Endodermal cell (in vitro differentiated cells): ENCODE measurements around the gene MYL10. TPM values are rescaled to one million over a fixed set of nuclear protein-coding genes. Genes with fewer than 3 reads are reported as not detected.

Experiments
- DNase-seq: peaks from one replicate; pipeline ENCODE4 v3.0.0-alpha.2; 2017
- H3K27ac ChIP-seq: 2 replicates; pipeline ENCODE4 v1.5.1; 2013; ENCODE audit warnings: mild to moderate bottlenecking, low read depth, low read length, moderate library complexity
- H3K27me3 ChIP-seq: 2 replicates; pipeline ENCODE4 v1.6.1; 2013; ENCODE audit warnings: mild to moderate bottlenecking, low read length, moderate library complexity; ENCODE audit not compliant: insufficient read depth, control insufficient read depth, poor library complexity, severe bottlenecking
- H3K36me3 ChIP-seq: 2 replicates; pipeline ENCODE4 v1.7.0; 2013; ENCODE audit warnings: mild to moderate bottlenecking, low read length, moderate library complexity; ENCODE audit not compliant: control insufficient read depth, insufficient read depth
- H3K4me1 ChIP-seq: one replicate; pipeline ENCODE4 v1.7.0; 2013; ENCODE audit warnings: low read length; ENCODE audit not compliant: control insufficient read depth, insufficient read depth
- H3K4me3 ChIP-seq: 2 replicates; pipeline ENCODE4 v1.5.1; 2013; ENCODE audit warnings: mild to moderate bottlenecking, low read length, moderate library complexity
- H3K9ac ChIP-seq: 2 replicates; pipeline ENCODE4 v1.6.1; 2013; ENCODE audit warnings: mild to moderate bottlenecking, low read length, moderate library complexity; ENCODE audit not compliant: poor library complexity, severe bottlenecking; ENCODE audit errors: extremely low read depth
- H3K9me3 ChIP-seq: 2 replicates; pipeline ENCODE4 v1.6.1; 2013; ENCODE audit warnings: mild to moderate bottlenecking, low read length, moderate library complexity; ENCODE audit not compliant: control insufficient read depth
- H3K27ac Mint-ChIP-seq: 2 replicates; pipeline ENCODE4 v1.8.0; 2020; ENCODE audit warnings: mixed read lengths
- H3K27me3 Mint-ChIP-seq: 2 replicates; pipeline ENCODE4 v1.8.0; 2021; ENCODE audit warnings: mild to moderate bottlenecking, mixed read lengths; ENCODE audit not compliant: insufficient read depth
- H3K36me3 Mint-ChIP-seq: 2 replicates; pipeline ENCODE4 v1.8.0; 2020; ENCODE audit warnings: low read depth, mixed read lengths
- H3K4me1 Mint-ChIP-seq: 2 replicates; pipeline ENCODE4 v1.8.0; 2020; ENCODE audit warnings: mixed read lengths
- H3K4me3 Mint-ChIP-seq: 2 replicates; pipeline ENCODE4 v1.8.0; 2020; ENCODE audit warnings: mild to moderate bottlenecking, moderate library complexity, mixed read lengths
- H3K9me3 Mint-ChIP-seq: 2 replicates; pipeline ENCODE4 v1.8.0; 2020; ENCODE audit warnings: mild to moderate bottlenecking, mixed read lengths
- WGBS, 2 experiments: methylation state at CpG; one replicate each; pipeline versions ENCODE4 v1.1.5 to v1.1.7; 2013; ENCODE audit warnings: missing lambda C conversion rate in 2 of 2, mixed read lengths in 1 of 2; ENCODE audit not compliant: insufficient coverage in 1 of 2, insufficient read length in 1 of 2; 5-methylcytosine and 5-hydroxymethylcytosine counted together
- total RNA-seq, 2 donors: library from RNA; stranded (reverse); fragmentation: NEBNext Ultra II Directional in 1 of 2; extraction: Animal tissue kit (Norgen Biotek cat#: 25700) in 1 of 2; gene quantifications; 2 replicates in 1 of 2; 3 replicates in 1 of 2; pipeline ENCODE4 v1.2.1, GENCODE V29; 2021
- TF ChIP-seq, protein P1 (sequence below): fragments of 200-600 bp; sonication (generic); conservative IDR thresholded peaks from 2 replicates; pipeline ENCODE4 v1.5.0; 2021; ENCODE audit warnings: antibody characterized with exemption, mild to moderate bottlenecking

MYL10 gene
- total RNA-seq, 2 donors from 2014 or later = not detected

DNA sequence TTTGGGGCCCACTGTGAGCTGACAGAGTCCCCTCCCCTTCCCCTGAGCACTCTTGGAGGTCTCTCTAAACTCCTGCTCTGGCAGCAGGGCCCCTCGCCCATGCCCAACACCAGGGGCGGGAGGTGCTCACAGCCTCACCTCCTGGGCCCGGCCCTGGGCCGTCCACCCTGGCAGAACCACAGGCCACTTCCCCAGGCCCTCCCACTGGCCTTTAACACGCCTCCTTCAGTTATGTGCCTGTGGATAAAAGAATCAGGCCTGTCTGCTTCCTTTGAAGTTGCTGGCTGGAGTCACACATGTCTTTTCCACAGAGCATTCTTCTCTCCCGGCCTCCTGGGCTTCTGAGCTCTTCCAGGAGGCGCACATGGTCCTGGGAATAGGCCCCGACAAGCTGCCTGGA lies 10.2 kb downstream of the MYL10 start:
- H3K4me1 ChIP-seq = peaks cover 10% of the 10 kb centered on the region
- H3K27ac ChIP-seq = peak overlapping the region; percentile 32
- Mint-ChIP-seq H3K4me3 (no peak overlapping the region), H3K27ac (no peak overlapping the region), H3K36me3 (no peaks in the 10 kb centered on the region), H3K4me1 (peaks cover 11% of the 10 kb centered on the region), H3K9me3 (no peaks in the 10 kb centered on the region), H3K27me3 (peaks cover 2% of the 10 kb centered on the region)
- TF ChIP-seq, protein P1, sequence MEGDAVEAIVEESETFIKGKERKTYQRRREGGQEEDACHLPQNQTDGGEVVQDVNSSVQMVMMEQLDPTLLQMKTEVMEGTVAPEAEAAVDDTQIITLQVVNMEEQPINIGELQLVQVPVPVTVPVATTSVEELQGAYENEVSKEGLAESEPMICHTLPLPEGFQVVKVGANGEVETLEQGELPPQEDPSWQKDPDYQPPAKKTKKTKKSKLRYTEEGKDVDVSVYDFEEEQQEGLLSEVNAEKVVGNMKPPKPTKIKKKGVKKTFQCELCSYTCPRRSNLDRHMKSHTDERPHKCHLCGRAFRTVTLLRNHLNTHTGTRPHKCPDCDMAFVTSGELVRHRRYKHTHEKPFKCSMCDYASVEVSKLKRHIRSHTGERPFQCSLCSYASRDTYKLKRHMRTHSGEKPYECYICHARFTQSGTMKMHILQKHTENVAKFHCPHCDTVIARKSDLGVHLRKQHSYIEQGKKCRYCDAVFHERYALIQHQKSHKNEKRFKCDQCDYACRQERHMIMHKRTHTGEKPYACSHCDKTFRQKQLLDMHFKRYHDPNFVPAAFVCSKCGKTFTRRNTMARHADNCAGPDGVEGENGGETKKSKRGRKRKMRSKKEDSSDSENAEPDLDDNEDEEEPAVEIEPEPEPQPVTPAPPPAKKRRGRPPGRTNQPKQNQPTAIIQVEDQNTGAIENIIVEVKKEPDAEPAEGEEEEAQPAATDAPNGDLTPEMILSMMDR = no peak
- no peaks in the 10 kb centered on the region for H3K27me3 ChIP-seq
- WGBS, 2 experiments = 66 to 84% methylated on average over 6 to 8 of the region's 8 CpGs
- H3K9me3 ChIP-seq = no peaks in the 10 kb centered on the region
- no peak overlapping the region for H3K9ac ChIP-seq
- DNase-seq = no peak
- no peaks in the 10 kb centered on the region for H3K36me3 ChIP-seq
- H3K4me3 ChIP-seq = no peak overlapping the region

DNA sequence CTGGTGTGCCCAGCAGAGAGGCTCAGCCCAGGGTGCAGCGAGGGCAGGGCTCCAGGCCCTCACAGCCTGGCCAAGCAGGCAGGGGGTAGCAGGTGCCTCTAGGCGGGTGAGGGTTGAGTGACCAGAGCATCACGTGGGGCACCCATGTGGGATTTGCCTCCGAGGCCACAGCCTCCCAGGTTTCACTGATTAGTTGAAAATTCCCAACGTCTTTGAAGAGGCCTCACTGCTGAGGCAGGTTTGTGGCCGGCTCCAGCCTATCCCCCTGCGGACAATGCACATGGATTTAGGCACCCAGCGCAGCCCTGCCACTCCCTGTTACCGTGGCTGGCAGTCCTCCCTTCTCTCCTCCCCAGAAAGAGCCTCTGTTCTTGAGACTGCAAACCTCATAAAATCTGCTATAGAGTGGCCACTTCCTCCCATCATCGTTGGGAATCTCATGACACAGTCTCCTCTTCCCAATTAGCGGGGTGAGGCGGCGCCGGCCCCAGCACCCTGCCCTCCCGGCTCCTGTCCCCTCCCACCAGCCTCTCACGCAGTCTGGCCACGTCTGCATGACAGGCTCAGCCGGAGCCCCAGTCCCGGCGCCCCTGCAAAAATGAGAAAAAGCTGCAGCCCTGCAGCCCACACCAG lies 10.8 kb downstream of the MYL10 start:
- no peak for DNase-seq
- Histone ChIP-seq H3K9me3 (no peaks in the 10 kb centered on the region), H3K27ac (no peak overlapping the region), H3K4me1 (peaks cover 10% of the 10 kb centered on the region), H3K36me3 (no peaks in the 10 kb centered on the region), H3K9ac (no peak overlapping the region), H3K27me3 (no peaks in the 10 kb centered on the region), H3K4me3 (no peak overlapping the region)
- H3K36me3 Mint-ChIP-seq = no peaks in the 10 kb centered on the region
- TF ChIP-seq, protein P1 = no peak
- H3K27me3 Mint-ChIP-seq = peaks cover 2% of the 10 kb centered on the region
- peak overlapping the region; percentile 55 for H3K27ac Mint-ChIP-seq
- peaks cover 13% of the 10 kb centered on the region for H3K4me1 Mint-ChIP-seq
- H3K9me3 Mint-ChIP-seq = no peaks in the 10 kb centered on the region
- WGBS, 2 experiments = 81 to 90% methylated on average over 17 to 20 of the region's 20 CpGs
- no peak overlapping the region for H3K4me3 Mint-ChIP-seq

DNA sequence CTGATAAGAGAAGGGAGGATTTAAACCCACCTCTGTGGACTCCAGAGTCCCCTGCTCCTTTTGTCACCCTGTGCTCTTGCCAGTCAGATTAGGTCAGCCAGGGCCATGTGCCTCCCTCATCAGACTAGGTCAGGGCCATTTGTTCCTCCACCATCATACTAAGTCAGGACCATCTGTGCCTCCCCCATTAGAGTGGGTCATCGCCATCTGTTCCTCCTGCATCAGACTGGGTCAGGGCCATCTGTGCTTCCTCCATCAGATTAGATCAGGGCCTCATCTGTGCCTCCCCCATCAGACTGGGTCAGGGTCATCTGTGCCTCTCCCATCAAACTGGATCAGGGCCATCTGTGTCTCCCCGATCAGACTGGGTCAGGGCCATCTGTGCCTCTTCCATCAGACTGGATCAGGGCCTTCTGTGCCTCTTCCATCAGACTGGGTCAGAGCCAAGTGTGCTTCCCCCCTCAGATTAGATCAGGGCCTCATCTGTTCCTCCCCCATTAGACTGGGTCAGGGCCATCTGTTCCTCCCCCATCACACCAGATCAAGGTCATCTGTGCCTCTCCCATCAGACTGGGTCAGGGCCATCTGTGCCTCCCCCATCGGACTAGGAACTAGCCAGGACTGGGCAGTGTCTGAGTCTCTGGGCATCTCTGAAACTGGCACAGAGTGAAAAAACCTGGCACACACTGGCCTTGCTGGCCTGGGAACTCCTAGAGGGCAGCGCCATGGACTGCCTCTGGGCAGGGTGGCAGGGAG lies 11.5 kb downstream of the MYL10 start:
- Histone ChIP-seq H3K36me3 (no peaks in the 10 kb centered on the region), H3K27me3 (no peaks in the 10 kb centered on the region), H3K9me3 (no peaks in the 10 kb centered on the region), H3K4me3 (no peak overlapping the region), H3K4me1 (peaks cover 9% of the 10 kb centered on the region), H3K9ac (no peak overlapping the region), H3K27ac (no peak overlapping the region)
- peaks cover 2% of the 10 kb centered on the region for H3K27me3 Mint-ChIP-seq
- DNase-seq = no peak
- H3K27ac Mint-ChIP-seq = no peak overlapping the region
- WGBS, 2 experiments = 79% methylated on average over 2 to 4 of the region's 4 CpGs
- H3K36me3 Mint-ChIP-seq = no peaks in the 10 kb centered on the region
- TF ChIP-seq, protein P1 = no peak
- peaks cover 20% of the 10 kb centered on the region for H3K4me1 Mint-ChIP-seq
- no peaks in the 10 kb centered on the region for H3K9me3 Mint-ChIP-seq
- H3K4me3 Mint-ChIP-seq = no peak overlapping the region
